Measurements from ENCODE around the gene CCDC187. TPM values are rescaled to one million over a fixed set of nuclear protein-coding genes. Genes with fewer than 3 reads are reported as not detected.

Gene CCDC187
- total and polyA plus RNA-seq, 2 of the 4 experiments (the other 2 are of a cell fraction), result not detected

- H3K56ac ChIP-seq (ENCODE audit: extremely low read depth, insufficient read depth, low read length), result no peak overlapping the region
- no peak overlapping the region for H2BK15ac ChIP-seq (ENCODE audit: low read depth, low read length)
- POLR2A ChIA-PET (ENCODE audit: unreplicated experiment), result no interaction called here
- peaks cover 13% of the 10 kb centered on the region for H3K36me3 ChIP-seq (ENCODE audit: control insufficient read depth, insufficient read depth, low read length)
- 93% methylated on average over 13 of the region's 15 CpGs; no CpG with 5 or more reads in 1 of the 2 experiments for WGBS, 2 experiments (ENCODE audit: extremely low coverage in 2 of 2, insufficient read length in 1 of 2)
- no peaks in the 10 kb centered on the region for H3K79me1 ChIP-seq (ENCODE audit: low read depth in 1 of 2, low read length in 2 of 2)
- no peak overlapping the region for H2AK5ac ChIP-seq (ENCODE audit: low read depth, low read length)
- H3K14ac ChIP-seq (replicated peaks; ENCODE audit: low read depth, low read length), result no peak overlapping the region
- CTCF ChIA-PET, result no interaction called here
- no peaks in the 10 kb centered on the region for H3K9me1 ChIP-seq (ENCODE audit: insufficient read depth, low read length)
- no peak overlapping the region for H3K9ac ChIP-seq (ENCODE audit: low read depth, low read length)
- dilution Hi-C loops (cut with HindIII; ENCODE audit: low sequenced_read_pairs, unreplicated experiment), result no loop called here
- H4K8ac ChIP-seq (ENCODE audit: low read depth in 2 of 2, low read length in 2 of 2), result no peak overlapping the region
- peaks cover 2% of the 10 kb centered on the region; the same call in 1 of the 2 replicates for H4K20me1 ChIP-seq (ENCODE audit: insufficient read depth, low read length)
- DNase-seq, result no peak
- no TSS peak for BruUV-seq (replicated peaks)
- H3K4me3 ChIP-seq (ENCODE audit: insufficient read depth, low read depth, low read length), result no peak overlapping the region
- H4K91ac ChIP-seq (ENCODE audit: insufficient read depth, low read depth, low read length), result no peak overlapping the region
- H2AK9ac ChIP-seq (replicated peaks; ENCODE audit: low read depth, low read length, poor library complexity), result no peak overlapping the region
- intact Hi-C loops (cut with micrococcal nuclease), result no loop called here
- H2AFZ ChIP-seq (replicated peaks; ENCODE audit: low read length, poor library complexity), result no peak overlapping the region
- TF ChIP-seq MAFK (IDR thresholded peaks at IDR 0.05; ENCODE audit: low read depth, low read length) (no peak), MAZ (IDR thresholded peaks at IDR 0.05; ENCODE audit: borderline replicate concordance, low read depth, low read length) (no peak), RFX5 (IDR thresholded peaks at IDR 0.05; ENCODE audit: low read depth, low read length) (no peak), BHLHE40 (IDR thresholded peaks at IDR 0.05; ENCODE audit: low read depth, low read length) (no peak), POLR2A (IDR thresholded peaks at IDR 0.05; ENCODE audit: low read depth, low read length) (no peak), MXI1 (IDR thresholded peaks at IDR 0.05; ENCODE audit: borderline replicate concordance, low read depth, low read length) (no peak), RAD21 (IDR thresholded peaks at IDR 0.05; ENCODE audit: low read length) (no peak), RCOR1 (IDR thresholded peaks at IDR 0.05; ENCODE audit: insufficient replicate concordance, low read length) (no peak)
- TF ChIP-seq, protein P1, sequence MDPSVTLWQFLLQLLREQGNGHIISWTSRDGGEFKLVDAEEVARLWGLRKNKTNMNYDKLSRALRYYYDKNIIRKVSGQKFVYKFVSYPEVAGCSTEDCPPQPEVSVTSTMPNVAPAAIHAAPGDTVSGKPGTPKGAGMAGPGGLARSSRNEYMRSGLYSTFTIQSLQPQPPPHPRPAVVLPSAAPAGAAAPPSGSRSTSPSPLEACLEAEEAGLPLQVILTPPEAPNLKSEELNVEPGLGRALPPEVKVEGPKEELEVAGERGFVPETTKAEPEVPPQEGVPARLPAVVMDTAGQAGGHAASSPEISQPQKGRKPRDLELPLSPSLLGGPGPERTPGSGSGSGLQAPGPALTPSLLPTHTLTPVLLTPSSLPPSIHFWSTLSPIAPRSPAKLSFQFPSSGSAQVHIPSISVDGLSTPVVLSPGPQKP (IDR thresholded peaks at IDR 0.05; ENCODE audit: borderline replicate concordance, low read depth, low read length), result no peak
- TF ChIP-seq, protein P2, sequence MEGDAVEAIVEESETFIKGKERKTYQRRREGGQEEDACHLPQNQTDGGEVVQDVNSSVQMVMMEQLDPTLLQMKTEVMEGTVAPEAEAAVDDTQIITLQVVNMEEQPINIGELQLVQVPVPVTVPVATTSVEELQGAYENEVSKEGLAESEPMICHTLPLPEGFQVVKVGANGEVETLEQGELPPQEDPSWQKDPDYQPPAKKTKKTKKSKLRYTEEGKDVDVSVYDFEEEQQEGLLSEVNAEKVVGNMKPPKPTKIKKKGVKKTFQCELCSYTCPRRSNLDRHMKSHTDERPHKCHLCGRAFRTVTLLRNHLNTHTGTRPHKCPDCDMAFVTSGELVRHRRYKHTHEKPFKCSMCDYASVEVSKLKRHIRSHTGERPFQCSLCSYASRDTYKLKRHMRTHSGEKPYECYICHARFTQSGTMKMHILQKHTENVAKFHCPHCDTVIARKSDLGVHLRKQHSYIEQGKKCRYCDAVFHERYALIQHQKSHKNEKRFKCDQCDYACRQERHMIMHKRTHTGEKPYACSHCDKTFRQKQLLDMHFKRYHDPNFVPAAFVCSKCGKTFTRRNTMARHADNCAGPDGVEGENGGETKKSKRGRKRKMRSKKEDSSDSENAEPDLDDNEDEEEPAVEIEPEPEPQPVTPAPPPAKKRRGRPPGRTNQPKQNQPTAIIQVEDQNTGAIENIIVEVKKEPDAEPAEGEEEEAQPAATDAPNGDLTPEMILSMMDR (conservative IDR thresholded peaks at IDR 0.05; ENCODE audit: low read depth, low read length), result no peak
- no peak for ATAC-seq (ENCODE audit: low read depth)
- in situ Hi-C loops (cut with MboI; ENCODE audit: low sequenced_read_pairs), result no loop called here
- no peaks in the 10 kb centered on the region for H3K27me3 ChIP-seq (ENCODE audit: control insufficient read depth, insufficient read depth, low read length)
- no peak overlapping the region for H3K23ac ChIP-seq (ENCODE audit: low read depth, low read length)
- H2BK20ac ChIP-seq (ENCODE audit: low read depth, low read length), result no peak overlapping the region
- 0 out of 2 replicates have a peak, but pooled peaks cover 3% of the 10 kb centered on the region for H3K9me3 ChIP-seq (ENCODE audit: control insufficient read depth, insufficient read depth, low read length)
- no peak overlapping the region for H3K4ac ChIP-seq (ENCODE audit: low read depth, low read length)
- no peaks in the 10 kb centered on the region for H3K4me1 ChIP-seq (ENCODE audit: control insufficient read depth, insufficient read depth, low read length)
- no peak overlapping the region for H3K18ac ChIP-seq (ENCODE audit: low read depth, low read length)
- no peak overlapping the region for H4K5ac ChIP-seq (ENCODE audit: low read depth, low read length)
- H3K4me2 ChIP-seq (ENCODE audit: low read depth, low read length), result no peak overlapping the region
- no peak overlapping the region for H2BK5ac ChIP-seq (ENCODE audit: low read depth, low read length, poor library complexity, severe bottlenecking)
- H2BK120ac ChIP-seq (ENCODE audit: low read depth, low read length), result no peak overlapping the region
- no peak overlapping the region for H3K27ac ChIP-seq (ENCODE audit: insufficient read depth, low read length)
These were observed 92.9 kb downstream of the CCDC187 start for GRCh38 chr9:136211006-136211405.
